Prostate gland (tissue), 2 donors: ENCODE data around the gene GNLY.

Source experiments
- POLR2AphosphoS5 ChIP-seq: sonication (generic); formaldehyde crosslinking; IDR thresholded peaks from one replicate; pipeline ENCODE4 v1.6.1; 2017; ENCODE audit warnings: antibody characterized with exemption
- TF ChIP-seq, protein P1 (sequence below), 4 experiments: fragments of 200-600 bp in 2 of 4; fragments of 450-650 bp in 2 of 4; sonication (generic) in 2 of 4; IDR thresholded peaks; 1 replicate in 3 of 4; 2 replicates in 1 of 4; pipeline ENCODE4 v1.5.1; 2016 to 2019; ENCODE audit warnings: antibody characterized with exemption in 4 of 4, mild to moderate bottlenecking in 2 of 4, moderate library complexity in 2 of 4

GRCh38 chr2:85718009-85718391 is 23.8 kb downstream of the GNLY start:
- TF ChIP-seq, protein P1, sequence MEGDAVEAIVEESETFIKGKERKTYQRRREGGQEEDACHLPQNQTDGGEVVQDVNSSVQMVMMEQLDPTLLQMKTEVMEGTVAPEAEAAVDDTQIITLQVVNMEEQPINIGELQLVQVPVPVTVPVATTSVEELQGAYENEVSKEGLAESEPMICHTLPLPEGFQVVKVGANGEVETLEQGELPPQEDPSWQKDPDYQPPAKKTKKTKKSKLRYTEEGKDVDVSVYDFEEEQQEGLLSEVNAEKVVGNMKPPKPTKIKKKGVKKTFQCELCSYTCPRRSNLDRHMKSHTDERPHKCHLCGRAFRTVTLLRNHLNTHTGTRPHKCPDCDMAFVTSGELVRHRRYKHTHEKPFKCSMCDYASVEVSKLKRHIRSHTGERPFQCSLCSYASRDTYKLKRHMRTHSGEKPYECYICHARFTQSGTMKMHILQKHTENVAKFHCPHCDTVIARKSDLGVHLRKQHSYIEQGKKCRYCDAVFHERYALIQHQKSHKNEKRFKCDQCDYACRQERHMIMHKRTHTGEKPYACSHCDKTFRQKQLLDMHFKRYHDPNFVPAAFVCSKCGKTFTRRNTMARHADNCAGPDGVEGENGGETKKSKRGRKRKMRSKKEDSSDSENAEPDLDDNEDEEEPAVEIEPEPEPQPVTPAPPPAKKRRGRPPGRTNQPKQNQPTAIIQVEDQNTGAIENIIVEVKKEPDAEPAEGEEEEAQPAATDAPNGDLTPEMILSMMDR (IDR thresholded peaks at IDR 0.05): no peak
- no peak for TF ChIP-seq POLR2AphosphoS5
